AG04450 (cell line): ENCODE data around the gene TRRAP. TPM values are rescaled to one million over a fixed set of nuclear protein-coding genes. Genes with fewer than 3 reads are reported as not detected.

Experiments used
- CTCF ChIA-PET: fragments of 300-600, 350-600 bp; formaldehyde crosslinking; extraction: SDS; loops from one replicate; lab custom pipeline; 2022; ENCODE audit warnings: antibody characterized with exemption, inconsistent platforms; lab: Charles Lee
- POLR2A ChIA-PET: fragments of 350-600 bp; formaldehyde crosslinking; extraction: SDS; loops from one replicate; lab custom pipeline; 2021; ENCODE audit warnings: antibody characterized with exemption, inconsistent platforms; lab: Yijun Ruan, JAX
- DNase-seq: peaks from one replicate; pipeline ENCODE4 v3.0.0-alpha.2; 2011; ENCODE audit warnings: low read depth, low spot score
- H3K27ac ChIP-seq: one replicate; pipeline ENCODE4 v1.5.1; 2012; ENCODE audit warnings: low read depth, low read length, control low read depth
- H3K27me3 ChIP-seq: one replicate; pipeline ENCODE4 v1.6.0; 2012; ENCODE audit warnings: low read length; ENCODE audit not compliant: control insufficient read depth, insufficient read depth
- H3K4me3 ChIP-seq: 2 replicates; pipeline ENCODE4 v1.5.1; 2011; ENCODE audit warnings: mild to moderate bottlenecking, low read depth, low read length, control low read depth
- H3K9me3 ChIP-seq: 2 replicates; pipeline ENCODE4 v1.5.1; 2012; ENCODE audit warnings: low read length; ENCODE audit not compliant: control insufficient read depth, insufficient read depth
- polyA plus RNA-seq: library from polyadenylated mRNA; depleted of rRNA; stranded (reverse); fragments of >200 nt; gene quantifications from 2 replicates; pipeline ENCODE4 v1.2.3, GENCODE V29; 2011
- TF ChIP-seq, protein P1 (sequence below): IDR thresholded peaks from 2 replicates; pipeline ENCODE4 v1.5.1; 2011; ENCODE audit warnings: low read depth, low read length, control low read depth, inconsistent platforms

TRRAP gene
- polyA plus RNA-seq, 1 experiment: 20.6 TPM

DNA sequence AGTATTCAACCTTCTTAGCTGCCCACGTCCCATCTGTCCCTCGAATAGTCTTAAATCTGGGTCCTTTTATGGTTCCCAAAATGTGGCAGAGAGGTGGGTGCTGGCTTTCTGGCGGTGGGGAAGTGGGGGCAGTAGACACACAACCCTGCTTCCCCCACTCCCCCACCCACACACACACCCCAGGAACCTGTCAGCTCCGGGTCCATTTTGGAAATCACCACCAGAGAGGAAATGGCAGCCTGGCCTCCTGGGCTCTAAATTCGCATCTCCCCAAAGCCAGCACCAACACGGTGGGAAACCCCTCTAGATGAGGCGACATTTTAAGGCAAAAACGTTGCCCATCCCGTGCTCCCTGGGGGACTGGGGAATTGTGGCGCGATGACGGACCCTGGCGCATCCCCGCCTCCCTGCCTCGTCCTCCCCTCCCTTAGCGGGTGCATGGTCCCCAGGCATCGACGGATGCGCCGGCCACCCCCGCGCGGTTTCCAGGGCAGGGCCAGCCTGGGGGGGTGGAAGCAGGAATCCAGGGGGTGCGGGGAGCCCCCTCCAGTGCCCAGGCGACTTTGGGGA is 9.2 kb upstream of the TRRAP start:
- H3K4me3 ChIP-seq: peak overlapping the region; percentile 64
- POLR2A ChIA-PET: no interaction called here

DNA sequence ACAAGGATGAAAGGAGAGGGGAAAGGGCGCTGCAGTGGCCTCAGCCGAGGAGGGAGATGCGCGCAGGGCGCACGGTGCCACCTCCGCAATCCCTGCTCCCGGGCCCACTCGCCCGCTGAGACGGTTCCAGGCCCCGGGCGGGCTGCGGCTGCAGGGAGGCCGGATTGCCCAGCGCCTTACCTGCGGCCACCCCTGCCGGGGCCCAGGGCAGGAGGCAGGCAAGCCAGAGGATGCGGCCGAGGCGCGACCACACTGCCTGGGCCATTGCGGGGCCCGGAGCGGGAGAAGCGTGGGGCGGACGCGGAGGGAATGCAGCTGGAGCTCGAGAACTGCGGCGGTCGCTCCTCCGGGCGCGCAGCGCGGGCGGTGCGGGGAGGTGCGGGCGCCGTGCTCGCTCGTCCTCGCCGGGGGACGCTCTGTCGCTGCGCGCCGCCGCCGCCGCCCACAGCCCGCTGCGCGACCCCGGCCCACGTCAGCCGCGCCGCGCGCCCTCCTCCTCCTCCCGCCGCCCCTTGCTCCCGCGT is 8.7 kb upstream of the TRRAP start, which contains the start of gene TMEM130:
TMEM130 (minus strand) TSS at position 418 of the 524 bp plus-strand sequence; CDS start at position 265, 153 bp downstream.
- ChIA-PET CTCF (interaction anchor here (0.7 to 1.7 kb wide), 2 partner anchors 16 to 28 kb away, joined by 3 to 7 read pairs; no protein-coding TSS in a partner anchor), POLR2A (interaction anchor here (0.6 kb wide), 1 partner anchor 22 kb away, joined by 6 read pairs; no protein-coding TSS in a partner anchor)
- Histone ChIP-seq H3K4me3 (peak within 1 kb of the TSS; percentile 64), H3K27ac (no peak within 1 kb of the TSS), H3K27me3 (peaks cover 14% of the 10 kb centered on the region), H3K9me3 (no peaks in the 10 kb centered on the region; the same call in 1 of the 2 replicates)
- TF ChIP-seq, protein P1, sequence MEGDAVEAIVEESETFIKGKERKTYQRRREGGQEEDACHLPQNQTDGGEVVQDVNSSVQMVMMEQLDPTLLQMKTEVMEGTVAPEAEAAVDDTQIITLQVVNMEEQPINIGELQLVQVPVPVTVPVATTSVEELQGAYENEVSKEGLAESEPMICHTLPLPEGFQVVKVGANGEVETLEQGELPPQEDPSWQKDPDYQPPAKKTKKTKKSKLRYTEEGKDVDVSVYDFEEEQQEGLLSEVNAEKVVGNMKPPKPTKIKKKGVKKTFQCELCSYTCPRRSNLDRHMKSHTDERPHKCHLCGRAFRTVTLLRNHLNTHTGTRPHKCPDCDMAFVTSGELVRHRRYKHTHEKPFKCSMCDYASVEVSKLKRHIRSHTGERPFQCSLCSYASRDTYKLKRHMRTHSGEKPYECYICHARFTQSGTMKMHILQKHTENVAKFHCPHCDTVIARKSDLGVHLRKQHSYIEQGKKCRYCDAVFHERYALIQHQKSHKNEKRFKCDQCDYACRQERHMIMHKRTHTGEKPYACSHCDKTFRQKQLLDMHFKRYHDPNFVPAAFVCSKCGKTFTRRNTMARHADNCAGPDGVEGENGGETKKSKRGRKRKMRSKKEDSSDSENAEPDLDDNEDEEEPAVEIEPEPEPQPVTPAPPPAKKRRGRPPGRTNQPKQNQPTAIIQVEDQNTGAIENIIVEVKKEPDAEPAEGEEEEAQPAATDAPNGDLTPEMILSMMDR: no peak
- no peak for DNase-seq

More for the DNA sequence above, 9.2 kb upstream of the TRRAP start:
- no peak for DNase-seq
- CTCF ChIA-PET: interaction anchor here (0.6 kb wide), 1 partner anchor 27 kb away, joined by 3 read pairs; no protein-coding TSS in a partner anchor
- TF ChIP-seq, protein P1: no peak
- H3K27me3 ChIP-seq: peaks cover 14% of the 10 kb centered on the region
- H3K27ac ChIP-seq: no peak overlapping the region
- H3K9me3 ChIP-seq: no peaks in the 10 kb centered on the region; the same call in 1 of the 2 replicates

DNA sequence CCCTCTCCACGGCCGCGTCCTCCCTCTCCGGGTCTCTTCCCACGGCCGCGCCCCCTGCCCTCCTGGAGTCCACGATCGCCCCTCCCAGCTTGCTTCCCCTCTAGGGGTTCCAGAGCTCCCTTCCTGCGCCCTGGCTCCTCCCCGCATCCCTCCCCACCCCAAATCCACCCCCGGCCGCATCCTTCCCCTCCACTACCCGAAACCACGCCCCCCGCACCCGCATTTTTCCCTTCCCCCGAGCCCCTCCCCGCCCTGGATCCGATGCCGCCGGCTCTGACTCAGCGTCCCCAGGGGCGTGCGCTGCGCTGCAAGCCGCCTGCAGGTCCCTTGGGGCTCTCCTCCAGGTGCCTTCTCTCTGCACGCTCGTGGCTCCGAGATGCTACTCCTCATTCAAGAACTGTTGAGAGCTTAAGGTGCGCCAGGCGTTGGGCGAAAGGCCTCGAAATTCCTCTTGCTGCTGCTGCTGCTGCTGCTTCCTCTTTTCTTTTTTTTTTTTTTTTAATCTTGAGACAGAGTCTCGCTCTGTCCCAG is 8.1 kb upstream of the TRRAP start:
- POLR2A ChIA-PET: interaction anchor here (0.6 kb wide), 2 partner anchors 8 to 21 kb away, joined by 3 to 6 read pairs; partner anchors contain the start of gene TRRAP
- H3K27ac ChIP-seq: no peak overlapping the region
- CTCF ChIA-PET: interaction anchor here (0.6 to 2.7 kb wide), 4 partner anchors 11 to 39 kb away, joined by 3 to 11 read pairs (median 5); no protein-coding TSS in a partner anchor
- no peaks in the 10 kb centered on the region; the same call in 1 of the 2 replicates for H3K9me3 ChIP-seq
- no peak for DNase-seq
- peak overlapping the region; percentile 64 for H3K4me3 ChIP-seq
- TF ChIP-seq, protein P1: no peak
- peaks cover 14% of the 10 kb centered on the region for H3K27me3 ChIP-seq

DNA sequence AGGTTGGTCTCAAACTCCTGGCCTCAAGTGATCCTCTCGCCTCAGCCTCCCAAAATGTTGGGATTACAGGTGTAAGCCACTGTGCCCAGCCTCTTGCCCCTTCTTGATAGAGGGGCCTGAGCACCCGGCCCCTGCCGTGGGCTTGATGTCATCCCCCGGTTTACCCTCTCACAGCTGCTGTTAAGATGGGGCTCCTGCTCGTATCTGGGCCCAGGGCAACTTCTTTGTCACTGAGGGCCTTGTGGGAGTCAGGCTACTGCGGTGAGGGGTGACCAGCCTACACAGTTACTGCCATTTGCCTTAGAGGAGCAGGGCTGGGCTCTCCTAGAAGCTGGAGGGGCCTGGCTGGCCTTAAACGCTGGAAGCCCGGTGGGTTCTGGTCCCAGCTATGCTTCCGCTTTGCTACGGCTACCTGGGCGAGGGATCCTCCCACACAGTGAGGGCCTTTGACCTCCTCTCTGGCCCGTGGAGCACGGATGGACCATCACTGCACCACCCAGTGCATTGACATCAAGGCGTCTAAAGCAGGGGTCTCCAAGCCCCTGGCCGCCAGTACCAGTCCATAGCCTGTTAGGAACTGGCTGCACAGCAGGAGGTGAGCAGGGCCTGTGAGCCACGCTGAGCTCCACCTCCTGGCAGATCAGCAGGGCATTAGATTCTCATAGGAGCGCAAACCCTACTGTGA is 7.4 kb upstream of the TRRAP start:
- Histone ChIP-seq H3K4me3 (no peak overlapping the region), H3K27me3 (peaks cover 14% of the 10 kb centered on the region), H3K9me3 (no peaks in the 10 kb centered on the region; the same call in 1 of the 2 replicates), H3K27ac (no peak overlapping the region)
- ChIA-PET CTCF (interaction anchor here (0.6 to 2.7 kb wide), 3 partner anchors 10 to 40 kb away, joined by 3 to 11 read pairs (median 7); no protein-coding TSS in a partner anchor), POLR2A (no interaction called here)
- TF ChIP-seq, protein P1: no peak
- DNase-seq: no peak
